Testis (tissue), 3 donors: ENCODE measurements around the gene HTR3D. TPM values are rescaled to one million over a fixed set of nuclear protein-coding genes. Genes with fewer than 3 reads are reported as not detected.
A peak's percentile ranks its signal among the peaks of the same experiment; 100 is the strongest.
"Not testable (repeated sequence)": the region's sequence is repeated elsewhere in the genome, so short reads cannot be mapped to it uniquely, and the experiment has no call there.

ENCODE experiments used
- DNase-seq: peaks from one replicate; pipeline ENCODE4 v3.0.0-alpha.2; 2019
- H3K27ac ChIP-seq, 2 donors: fragments of 200-600 bp; sonication (generic); one replicate each; pipeline ENCODE4 v1.5.1; 2019
- H3K27me3 ChIP-seq: fragments of 200-600 bp; sonication (generic); one replicate; pipeline ENCODE4 v1.5.1; 2019
- H3K36me3 ChIP-seq: fragments of 200-600 bp; sonication (generic); one replicate; pipeline ENCODE4 v1.5.1; 2017; ENCODE audit warnings: low read depth; ENCODE audit errors: missing control alignments
- H3K4me1 ChIP-seq: fragments of 200-600 bp; sonication (generic); one replicate; pipeline ENCODE4 v1.5.1; 2019
- H3K4me3 ChIP-seq, 2 donors: fragments of 200-600 bp; sonication (generic); one replicate each; pipeline ENCODE4 v1.5.1; 2017 to 2019
- H3K9me3 ChIP-seq: fragments of 200-600 bp; sonication (generic); one replicate; pipeline ENCODE4 v1.5.1; 2017
- POLR2A ChIP-seq: fragments of 450-650 bp; IDR thresholded peaks from one replicate; pipeline ENCODE4 v1.6.1; 2017; ENCODE audit warnings: antibody characterized with exemption, mild to moderate bottlenecking, moderate library complexity
- WGBS, 2 donors: methylation state at CpG; one replicate each; pipeline ENCODE4 v1.1.5; 2018; 5-methylcytosine and 5-hydroxymethylcytosine counted together
- intact Hi-C: fragments of 100-400 bp; cut with DNase I; formaldehyde crosslinking; loops from one replicate; pipeline ENCODE4 v1.15.1; 2023; ENCODE audit warnings: low total_unique reads
- polyA plus RNA-seq: library from polyadenylated mRNA; stranded (reverse); fragments of 350-450 nt; fragmentation: Illumina TruSeq; extraction: RNeasy Lipid Tissue Mini Kit (QIAGEN cat#74804); gene quantifications from one replicate; pipeline ENCODE4 v1.2.3, GENCODE V29; 2014; ENCODE audit warnings: low read depth, low replicate concordance; ENCODE audit not compliant: insufficient read depth
- total RNA-seq, 2 donors: library from RNA; depleted of rRNA; stranded (reverse); fragments of >200 nt; gene quantifications; one replicate each; pipeline ENCODE4 v1.2.3, GENCODE V29; 2016
- TF ChIP-seq, protein P1 (sequence below), 3 experiments: fragments of 450-650 bp in 2 of 3; fragments of 200-600 bp in 1 of 3; sonication (generic) in 1 of 3; IDR thresholded peaks; one replicate each; pipeline ENCODE4 v1.5.1; 2016 to 2019; ENCODE audit warnings: antibody characterized with exemption in 3 of 3, mild to moderate bottlenecking in 2 of 3, moderate library complexity in 1 of 3

The HTR3D gene
- total and polyA plus RNA-seq, 3 donors from 2014 or later = not detected

DNA sequence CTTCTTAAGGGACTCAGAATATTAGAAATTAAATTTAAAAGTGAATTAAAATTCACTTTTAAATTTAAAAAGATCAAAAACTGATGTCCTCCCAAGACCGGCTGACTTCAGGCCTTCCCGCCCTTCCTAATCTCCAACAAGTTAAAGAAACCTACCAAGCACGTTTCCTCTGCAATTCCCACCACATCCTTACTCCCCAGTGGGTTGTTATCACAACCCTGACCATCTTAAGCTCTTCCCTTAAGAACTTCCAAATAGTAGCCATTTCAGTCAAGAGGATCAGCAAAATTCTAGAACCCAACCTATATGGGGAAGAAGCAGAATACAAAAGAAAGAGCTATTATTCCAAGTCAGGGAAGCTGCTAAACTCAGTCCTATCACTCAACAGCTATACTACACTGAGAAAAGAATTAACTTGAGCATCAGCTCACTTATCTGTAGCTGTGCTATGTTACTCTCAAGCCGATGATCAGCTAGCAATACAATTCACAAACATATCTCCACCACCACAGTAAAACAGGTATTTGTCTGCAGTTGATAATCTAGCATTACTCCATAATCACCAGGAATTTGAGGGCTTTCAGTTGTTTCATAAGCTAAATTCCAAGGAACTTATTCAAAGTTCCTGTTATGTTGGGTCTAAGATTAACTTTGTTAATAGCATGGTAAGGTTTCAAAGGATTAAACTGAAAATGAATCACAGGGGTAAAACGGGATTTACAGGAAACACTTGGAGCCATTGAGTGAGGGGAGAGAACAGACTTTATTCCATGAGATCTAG, 28.2 kb upstream of the HTR3D start:
- TF ChIP-seq POLR2A = no peak
- TF ChIP-seq, protein P1, sequence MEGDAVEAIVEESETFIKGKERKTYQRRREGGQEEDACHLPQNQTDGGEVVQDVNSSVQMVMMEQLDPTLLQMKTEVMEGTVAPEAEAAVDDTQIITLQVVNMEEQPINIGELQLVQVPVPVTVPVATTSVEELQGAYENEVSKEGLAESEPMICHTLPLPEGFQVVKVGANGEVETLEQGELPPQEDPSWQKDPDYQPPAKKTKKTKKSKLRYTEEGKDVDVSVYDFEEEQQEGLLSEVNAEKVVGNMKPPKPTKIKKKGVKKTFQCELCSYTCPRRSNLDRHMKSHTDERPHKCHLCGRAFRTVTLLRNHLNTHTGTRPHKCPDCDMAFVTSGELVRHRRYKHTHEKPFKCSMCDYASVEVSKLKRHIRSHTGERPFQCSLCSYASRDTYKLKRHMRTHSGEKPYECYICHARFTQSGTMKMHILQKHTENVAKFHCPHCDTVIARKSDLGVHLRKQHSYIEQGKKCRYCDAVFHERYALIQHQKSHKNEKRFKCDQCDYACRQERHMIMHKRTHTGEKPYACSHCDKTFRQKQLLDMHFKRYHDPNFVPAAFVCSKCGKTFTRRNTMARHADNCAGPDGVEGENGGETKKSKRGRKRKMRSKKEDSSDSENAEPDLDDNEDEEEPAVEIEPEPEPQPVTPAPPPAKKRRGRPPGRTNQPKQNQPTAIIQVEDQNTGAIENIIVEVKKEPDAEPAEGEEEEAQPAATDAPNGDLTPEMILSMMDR (IDR thresholded peaks at IDR 0.05) = no peak
- no peaks in the 10 kb centered on the region for H3K36me3 ChIP-seq
- no peaks in the 10 kb centered on the region for H3K27me3 ChIP-seq
- H3K27ac ChIP-seq = no peak overlapping the region
- H3K9me3 ChIP-seq = no peaks in the 10 kb centered on the region
- DNase-seq = no peak
- no peaks in the 10 kb centered on the region for H3K4me1 ChIP-seq
- WGBS, 2 donors = 77 to 82% methylated on average over 5 of the region's 5 CpGs
- intact Hi-C loops = no loop called here
- no peak overlapping the region for H3K4me3 ChIP-seq

DNA sequence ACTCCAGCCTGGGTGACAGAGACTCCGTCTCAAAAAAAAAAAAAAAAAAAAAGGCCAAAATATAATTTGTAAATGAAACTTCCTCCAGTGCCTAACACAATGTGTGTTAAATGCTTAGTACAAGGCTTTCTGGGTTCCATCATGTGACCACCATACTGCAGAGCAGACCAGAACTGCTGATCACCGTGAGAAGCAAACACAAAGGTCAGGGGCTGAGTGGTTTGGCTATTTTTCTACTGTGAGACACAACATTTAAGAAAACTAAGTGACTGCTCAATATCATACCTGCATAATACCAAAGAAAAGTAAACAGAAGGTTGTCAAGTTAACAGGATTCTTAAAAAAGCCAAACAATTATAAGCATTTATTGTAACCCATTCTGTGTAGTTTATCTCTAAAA, 27.1 kb upstream of the HTR3D start:
- H3K4me3 ChIP-seq = no peak overlapping the region
- intact Hi-C loops = no loop called here
- H3K4me1 ChIP-seq = no peaks in the 10 kb centered on the region
- no peak overlapping the region for H3K27ac ChIP-seq
- WGBS, 2 donors = 69 to 80% methylated on average over 2 of the region's 2 CpGs
- H3K36me3 ChIP-seq = no peaks in the 10 kb centered on the region
- TF ChIP-seq, protein P1 (IDR thresholded peaks at IDR 0.05) = no peak
- TF ChIP-seq POLR2A = no peak
- no peaks in the 10 kb centered on the region for H3K27me3 ChIP-seq
- no peaks in the 10 kb centered on the region for H3K9me3 ChIP-seq
- no peak for DNase-seq

DNA sequence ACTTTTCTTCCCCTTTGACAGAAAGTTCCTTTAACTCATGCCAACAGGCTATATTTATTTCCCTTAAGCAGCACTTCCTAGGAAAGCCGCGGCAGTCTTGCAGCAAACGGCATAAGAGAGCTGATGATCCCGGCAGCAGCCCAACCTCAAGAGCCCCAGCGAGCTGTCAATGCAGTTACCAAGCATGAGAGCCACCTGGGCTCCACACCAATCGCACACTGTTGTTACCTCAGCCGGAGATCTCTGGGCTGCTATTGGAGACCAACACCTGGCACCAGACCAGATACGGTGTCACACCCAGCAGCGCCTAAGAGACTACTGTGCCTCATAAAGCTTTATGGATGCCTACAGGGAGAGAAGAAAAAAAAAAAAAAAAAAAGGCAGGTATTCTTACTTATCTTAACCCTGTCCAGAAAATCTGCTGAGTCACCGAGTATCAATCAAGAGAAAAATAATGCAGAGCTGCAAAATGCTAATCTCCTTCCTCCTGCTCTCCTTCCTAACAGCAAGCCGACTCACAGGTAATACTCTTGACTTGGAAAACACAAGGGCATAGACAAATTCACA, 25.5 kb upstream of the HTR3D start:
- no peaks in the 10 kb centered on the region for H3K4me1 ChIP-seq
- no peaks in the 10 kb centered on the region for H3K36me3 ChIP-seq
- H3K9me3 ChIP-seq = no peaks in the 10 kb centered on the region
- intact Hi-C loops = no loop called here
- peak; percentile 22 for DNase-seq
- no peaks in the 10 kb centered on the region for H3K27me3 ChIP-seq
- WGBS, 2 donors = 59 to 66% methylated on average over 11 of the region's 11 CpGs
- TF ChIP-seq, protein P1 (IDR thresholded peaks at IDR 0.05) = no peak
- no peak for TF ChIP-seq POLR2A
- H3K4me3 ChIP-seq = no peak overlapping the region
- no peak overlapping the region for H3K27ac ChIP-seq

DNA sequence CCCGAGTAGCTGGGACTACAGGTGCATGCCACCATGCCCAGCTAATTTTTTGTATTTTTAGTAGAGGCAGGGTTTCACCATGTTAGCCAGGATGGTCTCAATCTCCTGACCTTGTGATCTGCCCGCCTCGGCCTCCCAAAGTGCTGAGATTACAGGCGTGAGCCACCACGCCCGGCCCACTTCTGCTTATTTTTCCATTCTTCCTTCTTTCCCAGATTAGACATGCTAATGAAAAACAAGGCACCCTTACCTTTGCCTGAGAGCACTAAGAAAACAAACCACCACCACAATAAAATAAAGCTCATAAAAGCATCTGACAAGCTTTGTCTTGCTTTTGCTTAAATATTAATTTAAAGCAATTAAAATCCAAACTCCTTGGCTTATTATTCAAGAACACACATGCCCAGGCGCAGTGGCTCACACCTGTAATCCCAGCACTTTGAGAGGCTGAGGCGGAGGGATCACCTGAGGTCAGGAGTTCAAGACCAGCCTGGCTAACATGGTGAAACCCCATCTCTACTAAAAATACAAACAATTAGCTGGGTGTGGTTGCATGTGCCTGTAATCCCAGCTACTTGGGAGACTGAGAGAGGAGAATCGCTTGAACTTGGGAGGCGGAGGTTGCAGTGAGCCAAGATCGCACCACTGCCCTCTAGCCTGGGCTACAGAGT, 24.3 kb upstream of the HTR3D start:
- intact Hi-C loops, H3K27me3 ChIP-seq, H3K4me1 ChIP-seq, H3K27ac ChIP-seq, H3K4me3 ChIP-seq, H3K9me3 ChIP-seq, DNase-seq, H3K36me3 ChIP-seq: not testable (repeated sequence)
- 89 to 95% methylated on average over 11 of the region's 11 CpGs for WGBS, 2 donors

DNA sequence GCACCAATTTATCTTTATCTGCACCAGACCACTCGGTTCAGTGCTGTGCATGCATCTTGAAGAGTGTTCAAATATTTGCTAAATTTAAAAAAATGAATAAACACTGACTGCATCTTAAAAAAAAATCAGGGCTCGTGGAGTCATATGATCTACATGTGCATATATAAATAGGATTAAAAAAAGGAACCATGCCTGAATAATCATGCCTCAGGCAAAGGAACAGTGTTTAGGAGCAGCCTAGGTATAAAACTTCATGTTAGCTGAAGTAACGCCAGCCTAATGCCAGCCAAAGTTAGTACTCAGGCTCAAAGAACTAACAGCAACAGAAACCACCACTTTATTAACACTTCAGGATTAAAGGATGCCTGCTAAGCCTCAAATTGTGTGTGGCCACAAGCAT, 23.4 kb upstream of the HTR3D start:
- H3K27me3 ChIP-seq = no peaks in the 10 kb centered on the region
- no peak overlapping the region for H3K4me3 ChIP-seq
- H3K4me1 ChIP-seq = no peaks in the 10 kb centered on the region
- intact Hi-C loops = no loop called here
- 60 to 69% methylated on average over 3 of the region's 3 CpGs for WGBS, 2 donors
- no peak for DNase-seq
- no peak for TF ChIP-seq POLR2A
- no peaks in the 10 kb centered on the region for H3K9me3 ChIP-seq
- H3K36me3 ChIP-seq = no peaks in the 10 kb centered on the region
- H3K27ac ChIP-seq = no peak overlapping the region
